ENCODE measurements around the gene KISS1R.

KISS1R gene

GRCh38 chr19:947707-948539 lies 30.8 kb downstream of the KISS1R start:
- H3K9me2 ChIP-seq (ENCODE audit: low read depth, low read length), result no peaks in the 10 kb centered on the region
- H3K9ac ChIP-seq (ENCODE audit: low read length), result no peak overlapping the region
- H3K27me3 ChIP-seq (ENCODE audit: insufficient read depth, low read length), result peaks cover 27% of the 10 kb centered on the region
- H4K20me1 ChIP-seq (ENCODE audit: insufficient read depth, low read length), result no peaks in the 10 kb centered on the region
- H3K27ac ChIP-seq (ENCODE audit: low read depth, low read length, poor library complexity, severe bottlenecking), result no peak overlapping the region
- H3K4me1 ChIP-seq (ENCODE audit: insufficient read depth, low read length, severe bottlenecking), result no peaks in the 10 kb centered on the region
- no peaks in the 10 kb centered on the region for H3F3A ChIP-seq (ENCODE audit: insufficient read depth, low read length)
- no peak for TF ChIP-seq CTCF (IDR thresholded peaks at IDR 0.05; ENCODE audit: low read length)
- no peak for TF ChIP-seq EZH2 (IDR thresholded peaks at IDR 0.05; ENCODE audit: borderline replicate concordance, low read length)
- H3K36me3 ChIP-seq (ENCODE audit: insufficient read depth, low read length), result no peaks in the 10 kb centered on the region; the same call in 1 of the 2 replicates
- no peak overlapping the region for H3K4me3 ChIP-seq (ENCODE audit: low read depth, low read length, poor library complexity, severe bottlenecking)
- H3K9me3 ChIP-seq (ENCODE audit: low read length), result no peaks in the 10 kb centered on the region
- no peak overlapping the region for H2AFZ ChIP-seq (ENCODE audit: low read length)
- no peak overlapping the region for H3K4me2 ChIP-seq (ENCODE audit: low read length)
- H3K79me2 ChIP-seq (ENCODE audit: insufficient read depth, low read length), result no peaks in the 10 kb centered on the region

- H3K4me2 ChIP-seq (ENCODE audit: low read length), result no peak overlapping the region
- H3K36me3 ChIP-seq (ENCODE audit: insufficient read depth, low read length), result no peaks in the 10 kb centered on the region; the same call in 1 of the 2 replicates
- H3K27ac ChIP-seq (ENCODE audit: low read depth, low read length, poor library complexity, severe bottlenecking), result no peak overlapping the region
- H3K4me3 ChIP-seq (ENCODE audit: low read depth, low read length, poor library complexity, severe bottlenecking), result no peak overlapping the region
- peaks cover 28% of the 10 kb centered on the region for H3K27me3 ChIP-seq (ENCODE audit: insufficient read depth, low read length)
- no peaks in the 10 kb centered on the region for H3K9me2 ChIP-seq (ENCODE audit: low read depth, low read length)
- H2AFZ ChIP-seq (ENCODE audit: low read length), result no peak overlapping the region
- no peak for TF ChIP-seq CTCF (IDR thresholded peaks at IDR 0.05; ENCODE audit: low read length)
- no peak overlapping the region for H3K9ac ChIP-seq (ENCODE audit: low read length)
- H3K79me2 ChIP-seq (ENCODE audit: insufficient read depth, low read length), result no peaks in the 10 kb centered on the region
- H4K20me1 ChIP-seq (ENCODE audit: insufficient read depth, low read length), result no peaks in the 10 kb centered on the region
- H3K4me1 ChIP-seq (ENCODE audit: insufficient read depth, low read length, severe bottlenecking), result no peaks in the 10 kb centered on the region
- H3F3A ChIP-seq (ENCODE audit: insufficient read depth, low read length), result no peaks in the 10 kb centered on the region
- H3K9me3 ChIP-seq (ENCODE audit: low read length), result no peaks in the 10 kb centered on the region
Measured at GRCh38 chr19:948842-949496, 31.8 kb downstream of the KISS1R start.

- H3K4me2 ChIP-seq (ENCODE audit: low read length), result no peak overlapping the region
- TF ChIP-seq EZH2 (IDR thresholded peaks at IDR 0.05; ENCODE audit: borderline replicate concordance, low read length) (no peak), CTCF (IDR thresholded peaks at IDR 0.05; ENCODE audit: low read length) (no peak)
Measured at GRCh38 chr19:950352-951066, 33.4 kb downstream of the KISS1R start.

More at GRCh38 chr19:950352-951066, 33.4 kb downstream of the KISS1R start:
- Histone ChIP-seq H4K20me1 (ENCODE audit: insufficient read depth, low read length) (no peaks in the 10 kb centered on the region), H3K27ac (ENCODE audit: low read depth, low read length, poor library complexity, severe bottlenecking) (no peak overlapping the region), H3F3A (ENCODE audit: insufficient read depth, low read length) (no peaks in the 10 kb centered on the region), H3K4me1 (ENCODE audit: insufficient read depth, low read length, severe bottlenecking) (no peaks in the 10 kb centered on the region), H3K79me2 (ENCODE audit: insufficient read depth, low read length) (no peaks in the 10 kb centered on the region), H3K9me2 (ENCODE audit: low read depth, low read length) (no peaks in the 10 kb centered on the region), H3K36me3 (ENCODE audit: insufficient read depth, low read length) (no peaks in the 10 kb centered on the region; the same call in 1 of the 2 replicates), H3K9me3 (ENCODE audit: low read length) (no peaks in the 10 kb centered on the region), H3K9ac (ENCODE audit: low read length) (no peak overlapping the region), H3K4me3 (ENCODE audit: low read depth, low read length, poor library complexity, severe bottlenecking) (no peak overlapping the region), H2AFZ (ENCODE audit: low read length) (no peak overlapping the region), H3K27me3 (ENCODE audit: insufficient read depth, low read length) (peaks cover 26% of the 10 kb centered on the region)
